GM19455 (cell line): Measurements from ENCODE around the gene ANKS6.
"Not testable (repeated sequence)": the region's sequence is repeated elsewhere in the genome, so short reads cannot be mapped to it uniquely, and the experiment has no call there.

Experiments
- ATAC-seq: cut with Tn5 transposase; IDR thresholded peaks from one replicate; pipeline ENCODE4 v1.9.1; 2021; ENCODE audit not compliant: unreplicated experiment

Gene ANKS6

GRCh38 chr9:98707166-98708102 lies 88.9 kb downstream of the ANKS6 start:
- ATAC-seq, result no peak

- no peak for ATAC-seq
Measured at GRCh38 chr9:98706651-98707165, 89.6 kb downstream of the ANKS6 start.

- ATAC-seq, result no peak
Measured at GRCh38 chr9:98702835-98703380, 93.4 kb downstream of the ANKS6 start.

GRCh38 chr9:98702340-98702739 lies 94.0 kb downstream of the ANKS6 start:
- ATAC-seq, result no peak

GRCh38 chr9:98701576-98701975 lies 94.8 kb downstream of the ANKS6 start:
- no peak for ATAC-seq

- no peak for ATAC-seq
Measured at GRCh38 chr9:98700801-98701200, 95.6 kb downstream of the ANKS6 start.

- no peak for ATAC-seq
Measured at GRCh38 chr9:98698856-98699255, 97.5 kb downstream of the ANKS6 start.

- ATAC-seq, result no peak
Measured at GRCh38 chr9:98694943-98695342, 101.4 kb downstream of the ANKS6 start.

GRCh38 chr9:98692392-98692791 lies 104.0 kb downstream of the ANKS6 start:
- ATAC-seq, result no peak

- ATAC-seq, result no peak
Measured at GRCh38 chr9:98691890-98692289, 104.5 kb downstream of the ANKS6 start.

- ATAC-seq, result no peak
Measured at GRCh38 chr9:98690686-98691085, 105.7 kb downstream of the ANKS6 start.

GRCh38 chr9:98688710-98689495 lies 107.5 kb downstream of the ANKS6 start:
- no peak for ATAC-seq

- ATAC-seq, result no peak
Measured at GRCh38 chr9:98687911-98688310, 108.4 kb downstream of the ANKS6 start.

- no peak for ATAC-seq
Measured at GRCh38 chr9:98686961-98687855, 109.1 kb downstream of the ANKS6 start.

- not testable (repeated sequence) for ATAC-seq
Measured at GRCh38 chr9:98684816-98685215, 111.5 kb downstream of the ANKS6 start.
